HPDE6-E6E7 (cell line): Measurements from ENCODE around the gene RASGEF1C.
"Not testable (repeated sequence)": the region's sequence is repeated elsewhere in the genome, so short reads cannot be mapped to it uniquely, and the experiment has no call there.

Experiments used
- DNase-seq: peaks from one replicate; pipeline ENCODE4 v3.0.0; 2011; ENCODE audit warnings: missing footprints; ENCODE audit errors: extremely low spot score

RASGEF1C gene

DNA sequence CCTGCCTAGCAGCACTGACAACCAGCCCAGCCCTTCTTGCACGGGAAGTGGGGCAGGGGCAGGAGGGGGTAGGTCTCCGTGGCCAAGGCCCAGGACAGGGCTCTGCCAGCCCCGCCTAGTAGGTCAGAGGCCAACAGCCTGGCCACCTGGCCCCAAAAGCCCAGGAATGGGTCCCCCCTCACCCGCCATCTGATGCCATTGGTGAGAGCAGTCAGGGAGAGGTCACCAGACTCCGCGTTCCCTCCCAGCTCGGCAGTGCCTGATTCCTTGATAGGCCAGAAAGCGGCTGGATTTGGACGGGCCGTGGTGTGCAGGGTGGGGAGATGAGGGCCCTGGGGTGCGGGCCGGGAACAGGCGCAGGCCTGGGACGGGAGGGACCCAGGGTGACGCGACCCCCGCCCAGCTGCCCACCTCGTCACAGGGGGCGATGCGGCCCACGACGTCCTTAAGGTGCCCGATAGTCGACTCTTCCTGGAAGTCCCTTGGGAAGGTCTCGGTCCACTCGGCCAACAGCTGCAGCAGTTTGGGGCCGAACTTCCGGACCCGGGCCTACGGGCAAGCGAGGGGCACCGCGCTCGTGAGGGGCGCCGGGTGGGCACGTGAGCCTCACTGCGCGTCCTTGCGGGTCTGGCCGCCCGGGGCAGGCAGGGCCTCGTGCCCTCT is 72.9 kb downstream of the RASGEF1C start:
- DNase-seq, result no peak

DNA sequence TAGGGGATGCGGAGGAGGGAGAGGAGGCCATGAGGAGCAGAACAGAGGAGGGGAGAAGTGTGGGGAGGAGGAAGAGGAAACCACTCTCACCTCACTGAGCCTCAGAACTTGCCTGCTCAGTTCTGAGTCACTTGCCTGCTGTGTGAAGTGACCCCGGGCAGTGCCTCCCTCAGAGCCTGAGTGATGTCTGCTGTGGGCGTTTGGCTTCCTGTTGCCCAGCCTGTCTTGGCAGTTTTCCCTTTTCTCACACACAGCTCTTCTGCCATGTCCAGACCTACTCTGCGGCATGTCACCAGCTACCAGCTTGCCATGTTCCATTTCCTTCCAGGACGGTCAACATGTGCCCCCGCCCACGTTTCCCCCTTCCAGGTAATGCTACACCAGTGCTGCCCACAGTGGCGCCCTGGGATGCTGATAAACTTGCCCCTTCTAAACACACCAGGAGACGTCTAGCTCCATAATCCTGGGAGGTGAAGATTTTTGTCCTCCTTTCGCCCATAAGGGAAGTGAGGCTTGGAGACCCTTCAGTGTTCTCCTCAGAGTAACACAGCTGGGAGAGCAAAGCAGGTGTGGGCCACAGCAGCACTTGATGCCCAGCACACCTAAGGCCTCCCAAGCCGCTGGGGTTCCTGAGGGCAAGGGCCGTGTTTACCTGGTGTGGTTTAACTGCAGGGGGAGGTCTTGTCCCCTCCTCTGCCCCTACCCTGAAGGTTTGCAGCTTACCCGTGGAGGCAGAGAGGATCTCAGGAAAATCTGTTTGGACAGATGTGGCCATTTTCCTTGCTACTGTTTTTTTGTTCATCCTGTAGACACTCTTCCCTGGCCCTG is 73.7 kb downstream of the RASGEF1C start:
- peak; percentile 85 for DNase-seq

DNA sequence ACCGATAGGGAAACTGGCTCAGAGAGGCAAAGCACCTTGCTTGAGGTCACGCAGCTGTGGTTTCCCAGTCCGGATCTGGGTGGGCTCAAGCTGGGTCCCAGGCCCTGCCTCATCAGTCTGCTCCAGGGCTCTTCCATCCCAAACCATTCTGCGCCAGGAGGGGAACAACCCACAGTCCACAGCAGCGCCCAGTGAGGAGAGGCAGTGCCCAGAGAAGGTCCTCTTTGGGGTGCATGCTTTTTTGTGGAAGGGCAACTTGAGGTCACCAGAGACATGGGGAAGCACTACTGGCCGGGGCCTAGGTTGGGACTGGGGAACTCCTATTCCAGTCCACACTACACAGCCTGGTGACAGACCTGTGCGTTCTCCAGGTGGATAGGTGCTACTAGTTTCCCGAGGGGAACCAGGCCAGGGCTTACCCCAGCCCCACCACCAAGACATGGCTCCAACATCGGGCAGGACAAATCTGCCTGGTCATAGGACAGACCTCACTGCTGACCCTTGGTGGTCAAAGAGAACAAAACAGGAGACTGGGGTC is 75.0 kb downstream of the RASGEF1C start:
- DNase-seq, result no peak

DNA sequence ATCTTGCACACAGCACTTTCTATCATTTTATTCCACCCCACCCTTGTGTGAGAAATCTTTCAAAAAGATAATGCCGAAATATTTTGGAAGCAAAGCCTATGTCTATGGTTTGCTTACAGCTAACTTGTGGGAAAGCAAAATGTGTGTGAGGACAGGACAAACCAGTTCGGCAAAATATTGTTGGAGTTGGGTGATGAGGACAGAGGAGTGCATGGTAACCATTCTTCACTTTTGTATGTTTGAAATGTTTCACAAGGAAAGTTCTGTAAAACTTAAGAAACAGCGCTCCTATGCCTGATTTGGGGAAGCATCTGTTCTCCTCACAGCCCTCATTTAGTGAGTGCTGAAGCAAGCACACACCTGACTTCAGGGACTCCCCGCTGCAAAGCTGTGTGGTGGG is 75.5 kb downstream of the RASGEF1C start:
- DNase-seq, result no peak

DNA sequence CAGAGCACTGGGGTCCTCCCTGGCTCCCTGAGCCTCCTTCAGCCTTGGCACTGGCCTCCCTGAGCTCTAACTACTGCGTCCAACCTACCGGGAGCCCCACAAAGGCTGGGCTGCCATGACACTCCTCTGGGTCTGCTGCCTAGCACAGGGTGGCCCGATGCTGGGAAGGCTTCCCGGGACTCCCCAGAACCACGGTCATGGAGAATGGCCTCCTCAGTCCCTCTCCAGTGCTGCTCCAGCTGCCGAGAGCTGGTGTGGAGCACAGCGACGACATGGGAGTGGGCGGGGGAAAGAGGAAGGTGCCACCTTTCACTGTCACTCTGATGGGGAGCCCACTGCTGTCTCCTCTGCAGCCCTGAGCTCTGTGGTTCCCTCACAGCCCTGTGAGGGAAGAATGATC is 76.0 kb downstream of the RASGEF1C start:
- DNase-seq, result no peak

DNA sequence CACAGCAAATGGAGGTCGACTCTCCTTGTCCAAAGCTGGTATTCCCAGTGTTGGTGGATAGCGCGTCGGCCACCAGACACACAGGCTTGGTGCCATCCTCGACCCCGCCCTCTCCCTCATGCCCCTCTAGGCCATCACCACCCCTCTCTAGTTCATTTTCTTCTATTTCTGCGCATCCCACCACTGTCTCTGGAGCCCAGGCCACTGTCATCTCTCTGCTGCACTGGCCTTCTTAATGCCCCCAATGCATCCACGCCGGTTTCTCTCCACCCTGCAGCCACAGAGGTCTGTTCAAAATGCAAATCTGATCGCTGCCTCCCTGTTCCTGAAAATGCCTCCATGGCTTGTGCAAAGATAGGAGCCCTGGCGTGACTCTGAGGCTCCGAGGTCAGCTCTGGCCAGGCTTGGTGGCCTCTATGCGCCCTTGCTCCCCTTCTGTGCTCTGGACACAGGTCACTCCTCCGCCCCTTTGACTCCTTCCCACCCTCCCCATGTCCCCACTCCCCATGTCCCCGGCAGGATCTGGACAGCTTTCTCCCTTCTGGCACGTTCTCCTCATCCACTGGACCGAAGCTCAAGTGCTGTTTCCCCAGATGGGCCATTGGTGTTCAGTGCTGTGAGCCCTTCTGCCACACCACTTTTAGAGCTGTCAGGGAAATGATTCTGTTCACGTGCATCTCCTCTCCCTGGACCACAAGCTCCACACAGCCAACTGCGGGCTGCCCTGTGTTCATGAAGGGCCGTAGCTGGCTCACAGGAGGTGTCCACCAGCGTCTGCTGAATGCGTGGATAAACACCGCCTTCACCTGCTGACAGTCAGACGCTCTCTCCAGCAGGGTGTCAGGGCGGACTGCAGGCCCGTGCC is 77.9 kb downstream of the RASGEF1C start:
- no peak for DNase-seq

DNA sequence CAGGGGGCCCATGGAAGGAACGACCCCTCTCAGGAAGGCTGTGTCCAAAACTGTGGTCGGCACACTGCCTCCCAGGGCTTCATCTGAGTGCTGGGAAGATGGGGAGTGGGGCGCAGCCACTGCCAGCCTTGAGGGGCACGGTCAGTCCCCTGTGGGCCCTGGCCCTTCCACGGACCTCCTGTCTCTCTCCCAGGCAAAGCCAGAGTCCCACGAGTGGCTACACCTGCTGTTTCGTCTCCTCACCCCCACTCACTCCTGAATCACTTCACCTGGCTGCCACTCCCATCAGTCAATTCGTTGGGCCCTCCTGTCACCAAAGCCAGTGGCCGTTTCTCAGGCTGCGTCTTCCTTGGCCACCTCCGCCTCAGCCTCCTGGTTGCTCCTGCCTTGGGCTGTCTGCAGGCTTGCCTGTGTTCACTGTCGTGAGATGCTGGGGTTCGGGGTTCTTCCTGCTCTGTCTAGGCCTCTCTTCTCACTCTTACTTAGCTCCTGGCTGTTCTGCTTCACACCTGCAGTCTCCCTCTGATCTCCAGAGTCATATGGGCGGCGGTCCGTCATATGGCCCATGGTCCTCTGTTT is 78.6 kb downstream of the RASGEF1C start:
- DNase-seq, result no peak

DNA sequence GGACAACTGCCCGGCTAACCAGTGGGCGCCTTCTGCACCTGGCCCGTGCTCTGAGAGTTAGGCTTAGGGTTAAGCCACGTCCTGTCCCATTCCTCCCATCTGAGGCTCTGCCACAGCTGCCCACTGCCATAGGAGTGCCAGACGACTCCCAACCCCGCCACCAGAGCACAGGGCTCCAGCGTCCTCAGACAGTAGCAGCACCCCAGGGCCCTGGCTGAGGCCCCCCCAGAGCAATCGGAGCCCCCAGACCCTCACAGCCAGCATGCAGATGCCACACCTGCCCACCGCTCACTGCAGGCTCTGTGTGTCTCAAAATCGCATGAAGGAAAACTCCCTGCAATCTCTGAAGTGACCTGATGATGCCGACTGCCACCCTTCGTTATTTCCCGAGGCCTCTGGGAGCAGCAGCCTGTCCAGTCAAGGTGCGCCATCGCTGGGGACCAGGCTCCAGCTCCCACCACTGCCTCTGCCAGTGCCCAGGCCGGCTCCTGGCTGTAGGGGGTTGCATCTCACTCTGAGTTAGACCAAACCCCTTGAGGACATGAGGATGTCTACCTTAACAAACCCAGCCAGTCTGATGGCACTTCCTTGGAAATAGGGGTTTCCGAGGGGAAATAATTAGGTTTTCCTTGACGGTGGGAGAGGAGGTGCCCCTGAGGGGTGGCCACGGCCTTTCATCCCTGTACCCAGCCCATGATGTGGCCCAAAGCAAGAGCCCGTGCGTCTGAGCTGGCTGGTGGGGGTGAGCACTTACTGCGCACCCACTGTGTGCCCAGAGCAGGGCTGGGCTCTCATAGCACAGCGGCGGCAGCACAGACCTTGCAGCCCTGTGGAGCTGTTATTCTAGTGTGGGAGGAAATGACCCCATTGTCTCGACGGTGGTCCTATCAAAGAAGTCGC is 79.5 kb downstream of the RASGEF1C start:
- no peak for DNase-seq

DNA sequence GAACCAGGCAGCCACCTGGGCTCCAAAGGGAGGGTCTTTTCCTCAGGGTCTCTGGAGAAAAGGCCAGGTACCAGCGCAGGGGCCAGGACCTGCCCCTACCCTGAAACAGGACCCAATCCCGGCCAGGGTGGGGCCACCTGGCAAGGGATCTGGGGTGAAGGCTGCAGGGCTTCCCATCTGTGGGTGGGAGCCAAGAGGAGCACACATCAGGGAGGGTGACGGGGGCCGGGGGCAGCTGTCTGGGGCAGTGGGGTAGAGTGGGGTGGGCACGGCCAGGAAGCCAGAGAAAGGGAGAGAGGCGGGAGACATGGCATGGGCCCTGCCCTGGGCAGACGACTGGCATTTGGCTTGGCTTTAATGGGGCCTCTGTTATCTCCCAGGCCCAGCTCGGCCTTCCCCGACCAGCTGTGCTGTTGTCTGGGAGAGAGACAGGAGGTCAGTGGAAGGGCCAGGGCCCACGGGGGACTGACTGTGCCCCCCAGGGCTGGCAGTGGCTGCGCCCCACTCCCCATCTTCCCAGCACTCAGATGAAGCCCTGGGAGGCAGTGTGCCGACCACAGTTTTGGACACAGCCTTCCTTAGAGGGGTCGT is 80.2 kb downstream of the RASGEF1C start:
- DNase-seq, result no peak

DNA sequence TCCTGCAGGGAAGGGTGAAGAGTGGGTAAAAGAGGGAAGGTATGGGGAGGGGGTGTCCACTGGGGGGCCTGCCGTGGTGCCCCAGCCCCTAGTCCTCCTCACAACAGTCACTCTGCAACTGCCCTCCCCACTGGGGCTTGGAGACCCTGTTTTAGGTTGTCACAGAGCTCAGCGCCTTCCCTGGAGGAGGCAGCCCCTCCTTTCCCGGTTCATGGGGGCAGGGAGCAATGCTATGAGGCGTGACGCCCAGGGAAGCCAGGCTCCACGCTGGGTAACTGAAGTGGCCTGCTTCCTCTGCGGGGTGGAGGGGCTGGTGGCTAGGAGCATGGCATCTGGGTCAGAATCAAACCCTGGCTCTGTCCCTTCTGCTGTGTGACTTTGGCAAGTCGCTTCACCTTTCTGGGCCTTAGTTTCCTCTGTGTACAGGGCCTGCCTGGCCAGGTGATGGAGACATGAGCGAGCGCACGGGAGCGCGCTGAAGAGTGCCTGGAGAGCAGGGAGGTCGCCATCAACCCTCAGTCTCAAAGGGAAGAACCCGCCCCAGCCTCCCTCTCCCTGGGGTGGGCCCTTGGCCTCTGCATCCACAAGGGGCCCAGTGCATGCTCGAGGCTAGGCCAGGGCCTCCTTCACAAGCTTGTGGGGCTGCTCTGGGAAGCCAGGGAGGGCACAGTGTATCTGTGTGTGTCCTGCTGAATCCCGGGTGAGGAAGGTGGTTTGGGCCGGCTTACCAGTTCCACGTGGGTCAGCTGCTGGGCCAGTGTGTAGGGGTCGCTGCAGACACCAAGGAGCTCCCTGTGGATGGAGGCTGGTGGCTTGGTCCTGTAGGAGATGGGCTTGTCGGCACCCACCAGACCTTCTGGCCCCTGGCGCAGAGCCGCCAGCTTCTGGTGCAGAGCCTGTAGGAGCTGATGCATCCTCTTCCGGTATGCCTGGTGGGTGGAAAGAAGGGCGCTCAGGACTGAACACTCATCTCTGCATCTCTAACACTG is 81.0 kb downstream of the RASGEF1C start:
- DNase-seq, result no peak

DNA sequence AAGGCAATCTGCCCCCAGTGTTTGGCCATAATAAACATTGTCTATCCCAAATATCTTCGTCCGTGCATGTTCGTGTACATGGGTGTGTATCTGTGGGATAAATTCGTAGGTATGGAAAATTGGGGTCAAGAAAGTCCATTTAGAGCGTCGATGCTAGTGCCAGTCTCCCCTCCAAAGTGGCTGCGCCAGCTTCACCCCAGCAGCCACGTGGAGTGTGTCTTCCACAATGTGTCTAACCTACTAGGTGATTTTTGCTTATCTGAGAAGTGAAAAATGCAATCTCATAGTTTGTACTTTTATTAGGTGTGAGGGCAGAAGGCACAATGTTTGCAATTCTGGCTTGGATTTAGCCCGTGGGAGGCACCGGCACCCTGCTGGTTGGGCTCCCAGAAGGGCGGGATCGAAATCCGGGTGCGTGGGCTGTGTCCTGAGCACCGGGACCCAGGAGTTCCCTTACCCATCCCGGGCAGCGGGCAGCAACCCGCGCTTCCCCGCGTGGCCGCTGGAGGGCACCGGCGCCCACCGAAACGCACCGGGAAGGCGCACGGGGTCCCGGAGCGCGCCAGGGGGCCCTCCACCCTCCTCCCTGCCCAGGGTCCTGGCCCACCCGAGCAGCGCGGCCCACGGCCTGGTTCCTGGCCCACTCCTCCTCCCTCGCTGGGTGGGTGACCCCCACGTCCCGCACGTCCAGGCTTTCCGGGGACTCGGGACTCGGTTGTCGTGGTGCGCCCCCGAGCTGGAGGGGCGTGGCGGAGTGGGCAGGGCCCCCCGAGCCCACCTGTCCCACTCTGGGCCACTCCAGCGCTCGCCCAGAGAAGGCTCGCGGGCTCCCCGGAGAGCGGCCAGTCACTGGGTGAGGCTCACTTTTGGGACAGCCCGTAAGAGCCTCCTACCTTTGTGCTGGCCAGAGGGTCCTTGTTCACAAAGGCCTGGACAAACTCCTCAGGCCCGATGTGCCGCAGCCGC is 82.0 kb downstream of the RASGEF1C start:
- DNase-seq, result peak; percentile 45

DNA sequence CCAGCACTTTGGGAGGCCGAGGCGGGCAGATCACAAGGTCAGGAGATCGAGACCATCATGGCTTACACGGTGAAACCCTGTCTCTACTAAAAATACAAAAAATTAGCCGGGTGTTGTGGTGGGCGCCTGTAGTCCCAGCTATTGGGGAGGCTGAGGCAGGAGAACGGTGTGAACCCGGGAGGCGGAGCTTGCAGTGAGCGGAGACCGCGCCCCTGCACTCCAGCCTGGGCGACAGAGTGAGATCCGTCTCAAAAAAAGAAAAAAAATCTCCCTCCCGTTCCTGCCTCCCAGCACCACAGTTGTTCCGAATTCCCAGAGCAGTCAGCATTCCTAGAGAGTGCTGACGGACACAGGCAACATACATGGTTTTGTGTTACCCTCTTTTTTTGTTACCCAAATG is 82.9 kb downstream of the RASGEF1C start:
- DNase-seq, result not testable (repeated sequence)

DNA sequence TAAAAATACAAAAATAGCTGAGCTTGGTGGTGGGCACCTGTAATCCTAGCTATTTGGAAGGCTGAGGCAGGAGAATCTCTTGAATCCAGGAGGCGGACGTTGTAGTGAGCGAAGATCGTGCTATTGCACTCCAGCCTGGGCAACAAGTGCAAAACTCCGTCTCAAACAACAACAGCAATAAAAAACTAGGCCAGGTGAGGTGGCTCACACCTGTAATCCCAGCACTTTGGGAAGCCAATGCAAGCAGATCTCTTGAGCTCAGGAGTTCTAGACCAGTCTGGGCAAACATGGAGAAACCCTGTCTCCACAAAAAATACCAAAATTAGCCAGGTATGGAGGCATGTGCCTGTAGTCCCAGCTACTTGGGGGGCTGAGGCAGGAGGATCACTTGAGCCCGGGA is 84.3 kb downstream of the RASGEF1C start:
- not testable (repeated sequence) for DNase-seq

DNA sequence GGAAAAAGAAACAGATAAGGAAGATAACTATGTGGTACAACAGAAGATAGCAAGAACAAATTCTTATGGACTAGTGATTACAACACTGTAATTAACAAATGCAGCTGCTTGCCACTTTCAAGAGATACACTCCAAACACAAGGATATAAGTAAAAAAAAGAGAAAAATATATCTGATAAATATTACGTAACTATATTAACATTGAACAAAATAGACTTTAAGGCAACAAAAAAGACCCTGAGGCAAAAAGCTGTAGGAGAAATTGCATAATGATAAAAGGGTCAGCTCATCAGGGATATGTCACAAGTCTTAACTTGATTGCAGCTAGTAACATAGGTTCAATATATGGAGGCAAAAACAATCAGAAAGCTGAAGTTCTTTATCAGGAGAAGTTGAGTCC is 86.1 kb downstream of the RASGEF1C start:
- DNase-seq, result no peak

DNA sequence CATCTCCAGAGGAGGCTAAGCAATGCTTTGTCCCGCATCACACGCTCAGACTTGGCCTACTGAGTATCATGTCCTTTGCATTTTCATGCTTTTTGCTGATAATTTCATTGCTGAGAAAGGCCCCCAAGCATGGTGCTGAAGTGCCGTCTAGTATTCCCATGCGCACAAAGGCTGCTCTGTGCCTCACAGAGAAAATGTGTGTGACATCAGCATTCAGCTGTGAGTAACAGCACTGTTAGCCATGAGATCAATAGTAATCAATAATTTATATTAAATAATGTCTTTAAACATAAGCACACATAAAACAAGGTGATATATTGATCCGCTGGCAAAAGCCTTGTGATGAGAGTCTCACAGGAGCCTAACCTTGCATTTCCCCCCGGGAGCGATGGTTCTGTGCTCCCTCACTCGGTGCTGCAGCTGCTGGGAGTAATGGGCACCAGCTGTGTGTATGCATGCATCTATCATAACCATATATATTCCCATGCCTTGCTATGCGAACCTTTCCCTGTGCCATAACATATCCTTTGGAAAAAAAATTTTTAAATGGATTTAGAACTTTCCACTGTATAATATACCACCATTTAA is 87.1 kb downstream of the RASGEF1C start:
- no peak for DNase-seq

DNA sequence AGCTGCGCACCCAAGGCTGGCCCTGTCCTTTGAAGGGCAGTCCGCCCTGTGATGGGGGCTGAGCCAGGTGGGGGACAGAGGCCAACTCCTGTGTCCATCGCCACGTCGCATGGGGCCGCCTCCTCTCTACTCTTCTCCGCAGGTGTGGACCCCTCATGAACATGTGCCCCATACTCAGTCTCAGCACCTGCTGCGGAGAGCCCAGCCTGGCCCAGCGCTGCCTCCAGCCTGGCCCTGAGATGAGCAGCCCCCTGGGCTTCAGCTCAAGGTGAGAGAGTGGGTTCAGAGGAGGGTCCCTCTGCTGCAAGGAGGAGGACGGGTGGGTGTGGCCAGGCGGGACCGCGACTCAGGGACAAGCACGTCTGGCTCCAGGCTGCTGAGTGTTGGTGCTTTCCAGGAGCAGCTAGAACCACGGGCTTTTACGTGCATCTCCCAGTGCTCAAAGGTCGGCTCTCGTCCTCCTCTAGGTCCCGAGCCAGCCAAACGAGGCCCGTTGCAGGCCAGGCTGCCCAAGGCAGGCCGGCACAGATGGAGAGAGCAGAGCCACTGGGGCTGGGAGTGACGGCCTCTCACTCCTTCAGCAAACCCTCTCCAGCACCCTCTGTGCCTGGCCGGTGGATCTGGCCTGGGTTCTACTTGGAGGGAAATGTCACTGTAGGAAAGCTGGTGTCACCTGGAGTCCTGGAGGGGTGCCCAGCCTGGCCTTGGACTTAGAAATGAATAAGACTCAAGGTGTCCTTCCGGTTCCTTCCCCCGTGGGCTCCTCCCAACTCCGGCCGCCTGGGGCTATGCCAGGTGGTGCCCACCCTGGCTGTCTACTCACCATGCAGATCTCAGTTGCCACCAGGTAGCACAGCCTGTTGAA is 88.5 kb downstream of the RASGEF1C start:
- DNase-seq, result no peak

DNA sequence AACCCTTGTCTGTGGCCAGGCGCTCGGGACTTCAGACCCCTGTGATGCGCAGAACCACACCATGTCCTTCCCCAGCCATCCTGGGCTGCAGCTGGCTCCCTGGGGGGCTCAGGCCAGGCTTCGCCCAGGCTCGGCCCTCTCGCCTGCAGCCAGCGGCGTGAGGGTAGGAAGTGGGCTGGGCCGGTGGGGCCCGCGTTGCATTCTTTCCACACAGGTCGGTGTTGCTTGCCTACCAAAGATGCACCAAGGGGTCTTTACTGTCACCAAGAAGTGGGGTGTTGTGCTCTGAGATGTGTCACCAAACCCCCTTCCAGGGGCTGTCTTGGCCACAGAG is 89.1 kb downstream of the RASGEF1C start:
- no peak for DNase-seq
